Left renal pelvis (tissue), 4 donors: ENCODE data around the gene ARHGAP22. TPM values are rescaled to one million over a fixed set of nuclear protein-coding genes. Genes with fewer than 3 reads are reported as not detected.

Source experiments
- DNase-seq, 4 donors: peaks; one replicate each; pipeline ENCODE4 v3.0.0-alpha.2; 2013; ENCODE audit warnings: low read depth in 4 of 4, low spot score in 3 of 4
- polyA plus RNA-seq, 4 donors: library from polyadenylated mRNA; unstranded; fragments of 120-200 nt; gene quantifications; one replicate each; pipeline ENCODE4 v1.2.1, GENCODE V29; 2013; ENCODE audit not compliant: insufficient read length in 4 of 4

Gene ARHGAP22
- polyA plus RNA-seq, 4 donors: 1.3 to 2.1 (median 2.0) TPM

DNA sequence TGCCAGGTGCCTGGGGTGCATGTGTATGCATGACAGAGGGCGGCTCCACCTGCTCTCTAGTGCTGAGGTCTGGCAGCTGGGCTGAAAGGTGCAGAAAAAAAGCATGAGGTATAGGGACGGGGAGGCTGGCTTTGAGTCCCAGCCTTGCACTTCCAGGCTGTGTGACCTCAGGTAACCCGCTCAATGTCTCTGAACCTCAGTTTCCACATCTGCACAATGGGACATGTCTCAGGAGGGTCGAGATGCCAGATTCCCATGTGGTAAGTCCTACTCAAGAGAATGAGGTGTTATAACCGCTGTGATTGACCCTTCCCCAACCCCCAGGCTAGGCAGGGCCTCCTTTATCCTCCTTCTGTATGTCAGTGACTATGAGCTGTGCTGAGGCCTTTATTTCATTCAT is 48.8 kb downstream of the ARHGAP22 start:
- DNase-seq: no peak

DNA sequence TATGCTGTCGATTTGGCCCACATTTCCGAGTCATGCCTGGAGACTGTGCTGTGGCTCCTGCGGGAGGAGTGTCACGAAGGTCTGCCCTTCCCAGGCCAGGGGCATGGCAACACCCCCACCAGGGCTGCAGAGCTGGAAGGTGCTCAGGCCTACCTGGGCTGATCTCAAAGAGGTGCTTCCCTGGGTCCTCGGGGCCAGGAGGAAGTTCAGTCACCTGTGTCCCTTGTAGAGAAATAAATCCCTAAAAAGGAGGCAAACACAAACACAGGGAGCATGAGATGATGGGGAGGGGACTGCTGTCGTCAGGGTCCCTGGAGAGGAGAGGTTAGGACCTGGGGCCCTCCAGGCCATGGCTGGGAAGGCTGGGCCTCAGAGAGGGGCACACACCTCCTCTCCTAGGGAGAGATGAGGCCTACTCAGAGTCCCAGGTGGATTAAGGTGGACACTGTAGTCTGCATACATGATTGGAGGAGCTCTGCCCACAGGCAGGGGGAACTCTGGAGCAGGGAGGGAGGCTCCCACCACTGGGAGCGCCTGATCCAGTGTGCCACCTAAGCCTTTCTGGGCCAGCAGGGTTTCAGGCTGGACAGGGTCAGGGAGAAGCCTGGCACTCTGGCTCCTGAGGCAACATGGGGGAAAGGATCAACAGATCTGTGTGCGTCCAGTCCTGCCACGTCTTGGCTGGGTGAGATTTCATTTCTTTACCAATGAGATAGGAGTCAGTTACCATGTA is 49.4 kb downstream of the ARHGAP22 start:
- DNase-seq: no peak

- DNase-seq: no peak
Measured at GRCh38 chr10:48554656-48555055, 50.2 kb downstream of the ARHGAP22 start.

- no peak for DNase-seq
Measured at GRCh38 chr10:48554246-48554645, 50.6 kb downstream of the ARHGAP22 start.

- DNase-seq: no peak
Measured at GRCh38 chr10:48552946-48553564, 51.8 kb downstream of the ARHGAP22 start.

- peak in 2 of 4 donors; percentile 5 to 9 for DNase-seq
Measured at GRCh38 chr10:48551861-48552591, 52.8 kb downstream of the ARHGAP22 start.

GRCh38 chr10:48550977-48551376 is 53.9 kb downstream of the ARHGAP22 start:
- DNase-seq: no peak

- no peak for DNase-seq
Measured at GRCh38 chr10:48550071-48550691, 54.7 kb downstream of the ARHGAP22 start.

DNA sequence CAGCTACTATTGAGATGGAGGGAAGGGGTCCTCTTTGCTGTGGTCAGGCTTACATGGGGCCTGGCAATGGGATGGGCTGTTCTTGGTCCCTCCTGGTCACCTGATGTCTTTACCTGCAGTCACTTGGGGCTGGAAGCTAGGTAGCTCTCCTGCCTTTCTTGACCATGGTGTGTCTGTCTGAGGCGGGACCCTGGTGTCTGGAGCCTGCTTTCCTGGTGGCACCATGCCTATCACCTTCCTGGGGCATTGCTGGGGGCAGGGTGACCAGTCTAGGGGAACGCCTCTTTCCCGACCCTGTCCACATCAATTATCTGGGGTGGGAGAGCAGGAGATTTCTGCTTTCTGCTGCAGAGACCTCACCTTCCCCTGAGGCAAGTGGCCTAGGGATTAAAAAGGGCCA is 55.6 kb downstream of the ARHGAP22 start:
- DNase-seq: no peak

DNA sequence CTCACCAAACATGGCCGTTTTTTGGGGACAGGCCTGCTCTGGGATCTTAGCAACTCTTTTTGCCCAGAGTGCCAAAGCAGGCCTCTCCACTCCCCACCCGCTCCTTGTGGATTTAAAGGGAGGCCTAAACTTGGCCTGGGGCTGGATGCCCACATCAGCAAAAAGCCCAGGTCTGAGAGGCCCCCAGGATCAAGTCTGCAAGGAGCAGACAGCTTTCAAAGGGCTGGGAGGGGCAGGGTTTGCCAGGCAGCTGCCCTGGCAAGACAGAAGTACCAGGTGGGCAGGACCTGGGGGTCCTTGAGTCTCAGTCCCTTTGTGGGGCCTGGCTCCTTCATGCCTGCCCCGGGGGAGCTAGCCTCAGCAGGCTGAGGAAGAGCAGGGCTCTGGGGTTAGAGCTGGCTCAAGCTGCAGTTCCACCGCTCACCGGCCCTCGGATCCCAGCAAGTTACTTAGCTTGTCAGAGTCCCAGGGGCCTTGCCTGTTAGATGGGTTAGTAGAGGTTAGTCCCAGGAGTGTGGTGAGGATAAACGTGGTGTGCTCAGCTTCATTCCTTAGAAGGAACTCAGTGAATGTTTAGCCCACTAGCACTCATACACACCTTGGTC is 56.2 kb downstream of the ARHGAP22 start:
- DNase-seq: no peak

DNA sequence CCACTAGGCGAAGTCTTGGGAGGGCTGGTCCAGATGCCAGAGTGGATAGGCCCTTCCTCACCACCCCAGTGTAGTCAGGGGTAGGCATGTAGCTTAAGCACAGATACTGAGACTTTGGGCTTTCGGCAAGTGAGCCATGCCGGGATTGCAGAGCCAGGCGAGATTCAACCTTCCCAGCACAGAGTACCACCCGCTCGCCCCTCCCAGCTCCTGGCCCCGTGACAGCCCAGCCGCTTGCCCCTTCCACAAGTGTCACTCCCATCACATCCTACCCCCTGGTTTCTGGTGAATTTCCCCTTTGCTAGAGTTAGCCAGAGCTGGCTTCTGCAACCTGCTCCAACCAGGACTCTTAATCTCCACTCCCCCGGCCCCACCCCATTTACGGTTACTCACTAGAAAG is 56.9 kb downstream of the ARHGAP22 start:
- no peak for DNase-seq

DNA sequence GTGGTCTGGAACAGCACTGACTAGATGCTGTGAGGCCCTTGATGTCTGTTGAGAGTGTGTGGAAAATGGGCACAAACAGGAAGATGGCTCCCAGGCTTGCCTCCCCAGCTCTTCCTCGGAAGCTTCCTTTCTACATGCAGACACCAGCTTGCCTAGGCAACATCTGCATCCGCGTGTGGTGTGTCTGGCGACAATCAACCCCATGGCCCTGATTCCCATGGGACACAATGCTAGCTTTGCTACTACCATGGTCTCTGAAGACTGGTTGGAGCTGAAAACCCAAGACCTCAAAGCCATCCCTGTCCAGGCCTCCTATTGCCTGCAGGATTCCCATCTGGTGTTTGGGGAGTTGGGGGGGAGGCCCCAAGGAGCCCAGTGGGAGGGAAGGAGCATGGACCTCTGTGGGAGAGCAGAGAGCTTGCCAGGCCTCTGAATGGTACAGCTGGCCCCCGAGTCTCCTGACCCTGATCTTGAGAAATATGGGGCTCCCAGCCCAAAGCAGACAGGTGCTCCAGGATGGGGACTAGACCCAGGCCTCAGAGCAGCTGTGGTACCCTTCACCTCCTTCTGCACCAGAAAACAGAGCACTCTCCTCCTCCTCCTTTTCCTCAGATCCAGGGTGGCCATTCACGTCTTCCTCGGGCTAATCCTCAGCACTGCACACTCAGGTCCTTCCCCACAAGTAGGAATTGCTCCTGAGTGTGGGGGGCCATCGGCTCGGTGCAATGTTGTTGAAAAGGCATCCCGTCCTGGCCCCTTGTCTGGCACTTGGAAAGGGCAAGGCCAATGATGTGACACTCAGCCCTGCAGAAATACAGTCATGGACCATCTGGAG is 57.6 kb downstream of the ARHGAP22 start:
- DNase-seq: no peak

GRCh38 chr10:48545462-48546145 is 59.3 kb downstream of the ARHGAP22 start:
- no peak for DNase-seq

DNA sequence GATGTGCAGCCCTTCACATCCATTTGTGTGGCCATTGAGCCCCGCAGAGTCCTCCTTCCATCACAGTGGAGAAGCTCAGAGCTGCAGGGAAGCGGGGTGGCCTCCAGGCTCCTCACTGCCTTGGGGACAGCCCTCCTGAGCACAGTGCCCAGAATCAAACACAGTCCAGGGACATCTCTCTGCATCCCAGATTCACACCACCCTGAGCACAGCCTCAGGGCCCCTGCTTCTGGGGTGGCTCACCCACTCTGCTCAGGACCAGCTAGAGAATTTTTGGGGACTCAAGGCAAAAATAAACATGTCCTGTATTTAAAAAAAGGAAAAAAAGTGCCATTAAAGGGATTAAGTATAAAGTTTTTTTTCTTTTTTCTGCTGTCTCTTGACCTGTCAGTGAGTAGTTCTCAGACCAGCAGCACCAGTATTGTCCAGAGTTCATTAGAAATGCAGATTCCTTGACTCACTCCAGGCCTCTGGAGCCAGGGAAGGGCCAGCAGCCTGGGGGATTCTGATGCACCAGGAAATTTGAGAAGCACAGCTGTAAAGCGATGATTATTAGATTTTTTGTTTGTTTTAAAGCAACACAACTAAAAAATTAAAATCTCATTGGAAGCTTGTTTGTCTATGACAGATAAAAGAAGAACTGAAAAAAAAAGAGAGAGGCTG is 61.6 kb downstream of the ARHGAP22 start:
- DNase-seq: no peak

- no peak for DNase-seq
Measured at GRCh38 chr10:48542471-48543181, 62.2 kb downstream of the ARHGAP22 start.

- no peak for DNase-seq
Measured at GRCh38 chr10:48541144-48541795, 63.6 kb downstream of the ARHGAP22 start.

DNA sequence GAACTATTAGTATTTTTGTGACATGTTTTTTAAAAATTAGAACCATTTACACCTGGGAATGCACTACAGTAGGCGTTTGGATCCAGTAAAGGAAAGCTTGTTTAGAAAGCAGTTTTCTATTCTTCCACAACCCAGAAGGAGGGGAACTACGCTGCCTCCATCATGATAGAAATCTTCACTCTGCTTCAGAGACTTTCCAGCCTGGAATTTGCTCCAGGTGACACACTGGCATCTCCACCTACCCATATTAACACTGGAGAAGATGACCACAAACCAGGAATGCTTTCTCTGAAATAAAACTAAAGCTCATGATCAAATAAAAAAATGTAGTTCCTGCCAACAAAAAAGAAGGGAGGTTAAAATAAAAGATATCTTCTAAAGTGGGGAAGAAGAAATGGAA is 66.3 kb downstream of the ARHGAP22 start:
- DNase-seq: no peak
